ENCODE results near the gene CEP295NL.
A peak's percentile ranks its signal among the peaks of the same experiment; 100 is the strongest.

Gene CEP295NL

DNA sequence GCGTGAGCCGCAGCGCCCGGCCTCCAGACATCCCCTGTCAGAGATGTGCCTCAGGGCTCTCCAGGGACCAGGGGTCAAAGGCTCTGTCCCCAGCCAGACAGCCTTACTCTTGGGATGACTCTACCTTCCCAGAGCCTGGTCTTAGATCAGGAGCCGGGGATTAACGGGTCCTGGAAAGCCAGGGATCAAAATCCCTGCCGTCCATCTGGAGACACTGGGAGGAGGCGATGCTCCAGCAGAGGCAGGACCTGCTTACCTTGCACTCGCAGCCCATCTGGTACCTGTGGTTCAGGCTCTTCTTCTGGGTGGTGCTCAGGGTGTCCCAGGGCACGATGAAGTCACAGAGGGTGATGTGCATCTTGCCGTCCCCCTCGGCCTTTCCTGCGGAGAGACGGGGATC lies 45.7 kb downstream of the CEP295NL start:
- no peak for DNase-seq

DNA sequence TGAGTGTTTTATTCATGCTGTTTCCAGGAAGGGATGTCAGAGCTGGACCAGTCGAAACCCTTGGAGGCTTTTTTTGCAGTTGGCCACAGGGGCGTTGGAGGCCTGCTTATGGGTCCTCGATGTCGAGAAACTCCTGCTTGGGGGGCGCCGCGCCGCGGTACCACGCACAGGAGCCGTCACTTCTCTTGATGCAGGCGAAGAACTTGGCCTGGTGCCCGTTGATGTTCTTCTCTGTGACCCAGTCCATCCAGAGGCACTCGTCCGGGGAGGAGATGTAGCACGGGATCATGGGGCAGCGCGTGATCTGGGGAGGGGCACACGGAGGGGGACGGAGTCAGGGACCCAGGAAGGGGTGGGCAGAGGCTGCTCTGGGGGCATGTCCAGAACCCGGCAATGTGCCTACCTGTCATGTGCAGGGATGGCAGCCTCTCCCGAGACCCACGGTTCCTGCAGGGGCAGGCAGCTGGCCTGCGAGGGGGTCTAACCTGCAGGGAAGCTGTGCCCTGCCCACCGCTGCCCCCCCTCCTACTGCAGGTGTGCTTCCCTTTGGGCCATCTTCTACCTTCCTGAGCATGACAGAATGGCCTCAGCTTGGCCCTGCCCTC lies 47.3 kb downstream of the CEP295NL start:
- DNase-seq: no peak

DNA sequence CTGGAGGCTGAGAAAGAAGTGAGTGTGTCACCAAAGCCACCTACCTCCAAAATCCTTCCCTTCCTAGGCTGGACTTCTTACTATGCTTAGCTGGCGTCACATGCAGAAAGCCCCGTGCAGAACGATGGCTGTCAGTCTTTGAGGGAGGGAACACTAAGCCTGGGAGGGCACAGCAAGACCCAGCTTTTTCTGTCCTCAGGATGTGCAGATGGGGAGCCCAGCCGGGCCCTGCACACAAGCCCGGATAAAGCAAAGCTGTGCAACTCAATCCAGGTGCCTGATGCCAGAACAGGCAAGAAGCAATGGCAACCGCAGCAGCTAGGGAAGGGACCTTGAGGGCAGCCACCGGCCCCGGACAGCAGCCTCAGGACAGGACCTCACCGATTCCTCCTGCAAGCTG lies 48.5 kb downstream of the CEP295NL start:
- DNase-seq: no peak

DNA sequence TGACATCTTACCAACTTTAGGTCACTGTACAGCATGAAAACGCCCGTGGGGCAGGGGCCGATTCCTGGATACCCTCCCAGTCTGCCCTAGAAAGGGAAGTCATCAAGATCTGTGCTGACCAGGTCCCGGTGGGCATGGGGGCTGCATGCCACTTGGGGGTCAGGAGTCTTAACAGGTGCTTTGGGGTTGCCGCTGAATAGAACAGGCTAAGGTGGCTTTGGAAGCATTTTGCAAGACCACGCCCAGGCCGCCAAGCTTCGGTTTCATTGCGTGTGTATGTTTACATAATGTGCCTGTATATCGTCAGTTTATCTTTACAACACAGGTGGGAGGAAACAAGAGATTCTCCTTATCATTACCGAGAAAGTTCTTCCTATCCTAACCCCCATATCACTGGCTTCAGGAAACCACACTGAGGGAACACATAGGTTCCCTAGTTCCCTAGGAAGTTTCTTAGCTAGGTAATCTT lies 49.0 kb downstream of the CEP295NL start:
- no peak for DNase-seq

DNA sequence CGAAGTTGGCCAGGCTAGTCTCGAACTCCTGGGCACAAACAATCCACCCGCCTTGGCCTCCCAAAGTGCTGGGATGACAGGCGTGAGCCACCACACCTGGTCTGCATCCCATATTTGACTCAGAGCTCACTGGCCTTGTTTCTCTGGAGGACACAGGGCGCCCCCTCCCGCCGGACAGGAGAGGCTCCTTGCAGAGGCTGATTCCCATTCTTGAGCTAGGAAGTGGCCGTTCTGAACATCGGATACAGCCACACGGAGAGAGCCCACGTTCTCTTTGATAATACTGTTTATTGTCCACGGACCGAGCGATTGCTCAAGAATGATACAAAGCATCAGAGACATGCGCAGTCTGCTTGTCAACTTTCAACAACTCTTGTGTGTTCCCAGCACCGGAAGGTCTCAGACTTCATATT lies 50.3 kb downstream of the CEP295NL start:
- DNase-seq: no peak

DNA sequence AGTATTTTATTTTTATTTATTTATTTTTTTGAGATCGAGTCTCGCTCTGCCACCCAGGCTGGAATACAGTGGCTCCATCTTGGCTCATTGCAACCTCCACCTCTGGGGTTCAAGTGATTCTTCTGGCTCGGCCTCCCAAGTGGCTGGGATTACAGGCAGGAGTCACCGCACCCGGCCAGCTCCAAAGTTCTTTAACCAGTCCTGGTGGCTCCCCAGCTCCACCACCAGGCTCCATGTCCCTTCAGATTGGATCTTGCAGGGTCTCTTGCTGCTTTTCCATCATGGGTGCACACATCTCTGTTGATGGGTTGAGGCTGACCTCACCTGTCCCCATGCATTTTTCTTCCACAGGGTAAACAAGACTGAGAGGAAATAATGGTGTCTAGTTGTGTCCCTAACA lies 54.0 kb downstream of the CEP295NL start:
- no peak for DNase-seq

DNA sequence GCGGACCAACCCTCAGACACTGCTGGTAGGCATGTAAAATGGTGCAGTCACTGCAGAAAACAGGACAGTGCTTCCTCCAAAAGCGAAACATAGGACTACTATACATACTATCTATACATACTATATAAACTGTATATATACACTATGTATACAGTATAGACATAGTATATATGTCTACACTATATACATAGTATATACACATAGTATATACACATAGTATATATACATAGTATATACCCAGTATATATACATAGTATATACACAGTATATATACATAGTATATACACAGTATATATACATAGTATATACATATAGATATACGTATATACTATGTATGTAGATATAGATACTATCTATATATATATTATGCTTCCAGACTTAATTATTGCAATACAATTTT lies 55.9 kb downstream of the CEP295NL start:
- no peak for DNase-seq

DNA sequence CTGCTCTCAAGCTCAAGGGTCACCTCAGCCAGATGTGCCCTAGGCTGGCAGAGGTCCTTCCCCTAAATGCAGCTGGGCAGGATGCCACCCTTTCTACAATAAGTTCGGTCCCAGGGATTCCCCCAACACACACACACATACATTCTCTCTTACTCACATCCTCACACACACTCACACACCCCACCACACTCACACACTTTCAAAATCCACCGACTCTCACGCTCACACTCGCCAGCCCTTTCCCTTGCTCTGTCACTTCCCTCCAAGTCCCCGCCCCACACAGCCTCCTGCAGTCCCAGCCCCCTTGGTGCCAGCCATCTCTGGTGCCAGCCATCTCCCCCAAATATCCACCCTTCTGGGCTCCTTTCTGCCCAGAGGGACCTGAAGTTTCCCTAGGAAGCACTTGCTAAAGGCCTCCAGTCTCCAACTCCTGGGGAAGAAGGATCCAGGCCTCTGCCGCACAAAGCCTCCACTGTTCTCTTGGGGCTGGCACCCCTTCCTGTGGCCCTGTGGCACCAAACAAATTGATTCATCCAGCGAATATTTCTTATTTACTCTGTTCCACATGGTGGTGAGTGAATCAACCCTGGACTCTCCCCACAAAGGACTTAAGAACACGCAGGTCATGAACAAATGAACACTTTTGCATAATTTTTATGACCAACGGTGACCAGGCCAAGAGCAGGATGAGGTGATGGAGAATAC lies 58.5 kb downstream of the CEP295NL start:
- DNase-seq: no peak

DNA sequence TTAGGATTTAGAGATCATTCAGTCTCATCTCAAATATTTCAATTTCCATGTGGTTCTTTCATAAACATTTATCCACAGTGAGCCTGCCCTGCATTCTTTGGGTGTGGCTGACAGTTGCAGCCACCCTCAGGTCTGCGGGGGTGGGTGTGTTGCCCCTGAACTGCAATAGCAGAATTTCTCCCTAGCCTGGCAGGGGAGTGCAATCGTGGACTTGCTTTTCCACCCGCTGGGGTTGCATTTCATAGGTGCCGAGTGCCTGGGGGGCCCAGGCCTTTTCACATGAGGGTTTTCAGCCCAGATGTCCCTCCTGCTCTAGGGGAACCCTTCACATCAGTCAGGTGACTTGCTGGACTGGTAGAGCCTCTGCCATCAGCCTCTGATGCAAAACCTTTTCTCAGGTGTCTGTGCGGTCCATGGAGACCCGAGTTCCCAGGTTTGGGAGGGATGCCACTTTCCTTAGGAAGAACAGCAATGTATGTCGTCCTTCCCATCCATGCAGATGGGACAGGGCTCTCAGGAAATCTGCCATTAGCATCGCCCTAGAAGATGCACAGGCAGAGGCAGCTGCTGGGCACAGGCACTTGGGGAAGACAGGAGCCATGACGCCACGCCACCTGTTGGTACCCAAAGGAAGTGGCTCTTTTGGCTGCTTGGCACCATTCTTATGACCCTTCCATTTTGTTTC lies 60.0 kb downstream of the CEP295NL start:
- peak; percentile 85 for DNase-seq

DNA sequence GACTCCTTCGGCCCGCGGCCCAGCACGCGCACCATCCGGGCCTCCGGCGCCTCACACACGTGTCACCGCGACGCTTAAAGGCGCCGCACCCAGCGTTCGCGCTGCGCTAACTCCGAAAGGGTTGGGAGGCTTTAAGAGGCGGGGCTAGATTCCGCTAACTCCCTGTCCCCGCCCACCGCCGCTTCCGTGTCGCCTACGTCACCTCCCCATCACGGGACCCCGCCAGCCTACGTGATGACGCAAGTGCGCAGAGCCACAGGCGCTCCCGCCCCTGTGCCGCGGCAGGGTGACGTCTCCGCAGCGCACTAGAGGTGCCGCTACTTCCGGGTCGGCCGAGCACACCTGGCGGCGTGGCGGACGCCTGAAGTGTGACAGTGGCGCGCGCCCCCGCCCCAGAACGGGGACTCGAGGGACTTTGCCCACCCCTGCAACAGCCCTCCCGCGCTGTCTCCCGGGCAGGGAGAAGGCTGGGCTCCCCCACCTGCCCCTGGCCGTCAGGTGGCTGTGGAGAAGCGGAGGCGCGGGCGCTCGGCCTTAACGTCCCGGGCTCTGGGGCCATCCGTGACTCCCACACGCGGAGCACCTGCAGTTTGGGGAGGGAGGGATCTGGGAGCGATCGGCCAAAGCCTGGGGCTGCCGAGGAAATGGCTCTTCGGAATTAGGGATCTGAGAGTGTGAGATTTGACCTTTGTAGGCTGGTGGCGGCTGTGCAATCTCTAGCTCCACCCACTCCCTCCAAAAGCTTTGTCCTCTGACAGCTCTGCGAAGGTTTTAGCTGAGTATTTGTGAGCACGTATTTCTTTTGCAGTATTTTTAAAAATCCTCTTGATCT lies 62.0 kb downstream of the CEP295NL start, which contains the start of gene USP36:
Gene USP36, minus strand, starts transcription at position 35 of the 832 bp plus-strand sequence. CDS start 4,451 bp downstream, outside the sequence.
- peak; percentile 100 for DNase-seq
